ENCODE results near the gene YY1.
"Not testable (repeated sequence)": the region's sequence is repeated elsewhere in the genome, so short reads cannot be mapped to it uniquely, and the experiment has no call there.

Gene YY1

DNA sequence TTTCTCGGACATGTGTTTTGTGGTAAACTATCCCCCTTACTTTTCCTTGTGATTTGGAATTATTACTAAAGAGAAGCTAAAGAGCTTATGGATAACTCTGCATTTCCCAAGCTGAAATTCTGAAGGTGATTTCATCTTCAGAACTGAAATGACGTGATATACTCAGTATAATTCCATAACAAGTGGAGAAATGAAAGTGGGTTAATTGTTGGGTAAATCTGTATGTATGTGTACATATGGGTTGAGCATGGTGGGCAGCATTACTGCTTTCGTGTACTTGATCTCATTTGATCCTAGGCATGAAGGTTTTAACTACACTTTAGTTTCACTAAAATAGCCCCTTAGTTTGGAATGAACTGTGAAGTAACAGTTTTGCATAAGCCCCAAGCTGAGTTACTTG is 4.1 kb downstream of the YY1 start:
- DNase-seq (ENCODE audit: low spot score): no peak

DNA sequence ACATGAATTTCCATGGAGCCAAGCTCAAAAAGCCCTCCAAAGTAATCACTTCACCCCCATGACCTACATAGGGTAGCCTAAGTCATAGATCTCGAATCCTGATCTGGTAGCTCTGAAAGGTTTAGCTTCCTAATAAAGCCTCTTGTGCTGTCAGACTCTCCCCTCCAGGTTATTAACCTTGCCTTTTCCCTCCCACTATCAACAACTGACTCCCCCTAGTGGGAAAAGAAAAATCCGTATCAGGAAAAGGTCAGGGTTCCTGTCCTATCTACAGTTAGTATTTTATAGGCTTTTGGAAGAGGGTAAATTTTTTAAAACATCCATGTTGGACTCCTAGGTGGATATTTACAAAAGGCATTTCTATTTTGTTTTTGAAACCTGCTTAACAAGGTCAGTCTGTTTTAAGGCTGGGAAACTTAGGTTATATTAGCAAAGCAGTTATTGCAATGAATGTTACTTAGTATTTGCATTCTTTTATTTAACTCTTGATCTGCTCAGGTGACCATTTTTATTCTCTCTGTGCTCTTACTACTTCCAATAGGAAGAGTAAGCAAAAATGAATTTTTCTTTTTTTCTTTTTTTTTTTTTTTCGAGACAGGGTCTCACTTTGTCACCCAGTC is 8.0 kb downstream of the YY1 start:
- peak; percentile 45 for DNase-seq (ENCODE audit: low spot score)

DNA sequence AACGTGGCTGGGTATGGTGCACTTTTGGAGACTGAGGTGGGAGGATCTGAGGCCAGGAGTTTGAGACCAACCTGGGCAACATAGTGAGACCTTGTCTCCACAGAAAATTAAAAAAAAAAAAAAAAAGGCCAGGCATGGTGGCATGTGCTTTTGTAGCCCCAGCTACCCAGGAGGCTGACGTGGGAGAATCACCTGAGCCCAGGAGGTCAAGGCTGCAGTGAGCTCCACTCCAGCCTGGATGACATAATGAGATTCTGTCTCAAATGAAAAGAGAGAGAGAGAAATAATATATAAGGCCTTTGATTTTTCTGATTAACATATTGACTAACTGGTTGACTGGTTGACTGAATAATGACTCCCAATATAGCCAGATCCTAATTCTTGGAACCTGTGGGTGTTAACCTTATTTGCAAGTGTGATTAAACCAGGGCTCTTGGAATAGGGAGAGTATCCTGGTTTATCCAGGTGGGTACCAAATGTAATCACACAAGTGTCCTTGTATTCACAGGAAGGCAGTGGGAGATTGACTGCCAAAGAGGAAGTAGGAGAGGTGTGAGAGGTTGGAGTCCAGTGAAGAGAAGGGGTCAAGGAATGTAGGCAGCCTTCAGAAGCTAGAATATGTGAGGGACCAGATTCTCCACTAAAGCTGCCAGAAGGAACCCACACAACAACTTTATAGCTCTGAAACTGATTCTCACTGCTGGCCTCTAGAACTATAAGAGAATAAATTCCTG is 12.0 kb downstream of the YY1 start:
- DNase-seq (ENCODE audit: low spot score): no peak

DNA sequence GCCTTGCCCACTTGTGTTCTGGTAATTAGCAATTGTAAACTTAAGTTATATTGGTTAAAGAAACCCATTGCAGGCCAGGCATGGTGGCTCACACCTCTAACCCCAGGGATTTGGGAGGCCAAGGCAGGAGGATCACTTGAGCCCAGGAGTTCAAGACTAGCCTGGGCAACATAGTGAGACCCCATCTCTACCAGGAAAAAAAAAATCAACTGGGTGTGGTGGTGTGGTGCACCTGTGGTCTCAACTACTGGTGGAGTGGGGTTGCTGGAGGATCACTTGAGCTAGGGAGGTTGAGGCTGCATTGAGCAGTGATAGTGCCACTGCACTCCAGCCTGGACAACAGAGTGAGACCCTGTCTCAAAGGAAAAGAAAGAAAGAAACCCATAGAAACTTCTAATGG is 13.7 kb downstream of the YY1 start:
- no peak for DNase-seq (ENCODE audit: low spot score)

DNA sequence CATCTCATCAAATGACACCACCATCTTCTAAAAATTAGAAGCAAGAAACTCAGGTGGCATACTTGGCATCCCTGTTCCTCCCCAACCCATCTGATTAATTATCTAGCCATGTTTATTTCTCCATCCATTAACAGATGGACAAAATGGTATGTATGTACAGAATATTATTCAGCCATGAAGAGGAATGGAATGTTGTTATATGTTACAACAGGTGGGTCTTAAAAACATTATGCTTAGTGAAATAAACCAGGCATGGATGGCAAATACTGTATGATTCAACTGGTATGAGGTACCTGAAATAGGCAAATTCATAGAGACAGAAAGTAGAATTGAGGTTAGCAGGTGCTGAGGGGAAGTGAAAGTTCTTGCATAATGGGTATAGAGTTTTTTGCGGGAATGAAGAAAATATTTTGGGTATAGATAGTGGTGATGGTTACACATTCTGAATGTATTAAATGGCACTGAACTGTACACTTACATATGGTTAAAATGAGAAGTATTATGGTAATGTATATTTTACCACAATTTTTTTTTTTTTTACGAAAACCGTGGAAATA is 17.5 kb downstream of the YY1 start:
- no peak for DNase-seq (ENCODE audit: low spot score)

DNA sequence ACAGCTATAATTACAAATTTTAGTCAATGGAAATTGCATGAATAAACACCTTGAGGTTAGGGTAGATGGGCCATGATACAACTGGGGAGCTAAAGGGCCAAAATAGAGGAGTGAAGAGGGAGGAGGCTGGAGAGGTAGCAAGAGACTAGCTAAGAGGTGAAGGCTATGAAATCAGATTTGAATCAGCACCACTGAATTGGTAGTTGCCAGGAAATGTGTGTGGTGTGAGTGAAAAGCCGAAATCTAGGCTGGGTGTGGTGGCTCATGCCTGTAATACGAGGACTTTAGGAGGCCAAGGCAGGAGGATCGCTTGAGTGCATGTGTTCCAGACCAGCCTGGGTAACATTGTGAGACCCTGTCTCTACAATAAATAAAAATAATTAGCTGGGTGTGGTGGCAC is 22.7 kb downstream of the YY1 start:
- no peak for DNase-seq (ENCODE audit: low spot score)

DNA sequence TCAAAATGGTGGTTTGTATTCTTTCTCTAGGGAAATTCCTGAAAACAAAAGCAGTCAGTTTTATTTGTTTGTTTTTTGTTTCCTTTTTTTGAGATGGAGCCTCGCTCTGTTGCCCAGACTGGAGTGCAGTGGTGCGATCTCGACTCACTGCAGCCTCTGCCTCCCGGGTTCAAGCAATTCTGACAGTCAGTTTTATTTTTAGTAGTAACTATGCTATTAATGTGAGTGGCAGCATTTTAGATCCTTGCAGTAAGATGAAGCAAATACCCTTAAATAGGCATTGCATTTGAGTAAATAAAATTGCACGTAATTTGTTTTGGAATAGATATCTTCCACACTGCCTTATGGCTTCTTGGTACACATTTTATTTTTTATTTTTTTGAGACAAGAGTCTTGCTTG is 23.6 kb downstream of the YY1 start:
- no peak for DNase-seq (ENCODE audit: low spot score)

DNA sequence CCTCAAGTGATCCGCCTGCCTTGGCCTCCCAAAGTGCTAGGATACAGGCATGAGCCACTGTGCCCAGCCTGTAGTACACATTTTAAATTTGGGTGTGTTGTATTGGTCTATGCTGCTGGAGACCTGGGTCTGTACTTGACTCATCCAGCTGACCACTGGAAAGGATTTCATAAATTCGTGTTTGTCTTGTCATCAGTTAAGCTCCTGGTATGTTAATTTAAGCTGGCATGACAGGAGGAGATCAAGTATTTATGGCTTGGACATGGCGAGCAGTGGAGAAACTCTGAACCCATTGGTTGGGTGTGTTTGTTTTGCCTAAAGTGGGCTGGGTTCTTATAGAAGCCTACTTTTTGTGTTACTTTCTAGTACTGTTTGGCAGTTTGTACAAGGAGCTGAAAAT is 24.2 kb downstream of the YY1 start:
- DNase-seq (ENCODE audit: low spot score): peak; percentile 23

DNA sequence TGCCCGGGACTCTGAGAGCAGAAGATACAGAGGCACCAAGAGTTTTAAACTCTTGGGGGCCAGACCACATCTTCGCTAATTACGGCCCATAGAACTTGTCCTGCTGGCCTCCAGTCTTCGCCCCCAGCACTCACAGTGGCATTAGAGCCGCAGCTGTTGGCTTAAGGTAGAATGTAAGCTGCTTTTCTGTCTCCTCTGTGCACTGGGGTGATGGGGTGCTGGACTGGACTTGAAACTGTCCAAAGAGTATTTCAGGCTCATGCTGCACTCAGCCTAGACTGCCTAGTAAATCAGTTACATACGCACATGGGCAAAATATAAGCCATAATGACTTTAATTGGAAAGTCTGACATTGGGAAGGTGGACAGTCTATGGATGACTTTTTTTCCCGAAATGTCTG is 29.0 kb downstream of the YY1 start:
- DNase-seq (ENCODE audit: low spot score): no peak

DNA sequence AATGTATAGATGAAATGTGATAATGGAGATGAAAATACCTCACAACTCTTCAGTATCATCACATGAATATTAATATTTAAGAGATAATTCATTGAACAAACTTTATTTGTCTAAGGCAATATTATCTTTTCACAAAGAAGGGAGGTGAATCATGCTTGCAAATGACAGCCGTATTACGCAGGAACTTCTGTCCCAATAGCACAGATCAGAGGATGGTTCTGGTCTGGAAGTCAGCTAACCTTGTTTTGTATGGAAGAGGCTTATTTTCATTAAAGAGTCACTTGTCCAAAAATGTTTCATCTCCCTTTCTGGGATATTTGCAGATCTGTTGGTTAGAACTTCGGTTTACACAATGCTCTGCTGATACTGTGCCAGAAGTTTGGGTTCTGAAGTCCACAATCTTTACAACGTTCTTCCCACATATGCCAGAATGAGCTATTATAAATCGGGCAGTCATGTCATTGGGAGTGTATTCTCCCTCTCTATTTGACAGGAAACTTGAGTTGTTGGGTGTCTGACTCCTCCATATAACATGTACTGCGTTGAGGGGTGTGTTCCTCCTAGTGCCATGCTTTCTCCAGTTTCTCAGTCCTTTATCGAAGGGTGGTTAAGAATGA is 29.8 kb downstream of the YY1 start:
- DNase-seq (ENCODE audit: low spot score): no peak

DNA sequence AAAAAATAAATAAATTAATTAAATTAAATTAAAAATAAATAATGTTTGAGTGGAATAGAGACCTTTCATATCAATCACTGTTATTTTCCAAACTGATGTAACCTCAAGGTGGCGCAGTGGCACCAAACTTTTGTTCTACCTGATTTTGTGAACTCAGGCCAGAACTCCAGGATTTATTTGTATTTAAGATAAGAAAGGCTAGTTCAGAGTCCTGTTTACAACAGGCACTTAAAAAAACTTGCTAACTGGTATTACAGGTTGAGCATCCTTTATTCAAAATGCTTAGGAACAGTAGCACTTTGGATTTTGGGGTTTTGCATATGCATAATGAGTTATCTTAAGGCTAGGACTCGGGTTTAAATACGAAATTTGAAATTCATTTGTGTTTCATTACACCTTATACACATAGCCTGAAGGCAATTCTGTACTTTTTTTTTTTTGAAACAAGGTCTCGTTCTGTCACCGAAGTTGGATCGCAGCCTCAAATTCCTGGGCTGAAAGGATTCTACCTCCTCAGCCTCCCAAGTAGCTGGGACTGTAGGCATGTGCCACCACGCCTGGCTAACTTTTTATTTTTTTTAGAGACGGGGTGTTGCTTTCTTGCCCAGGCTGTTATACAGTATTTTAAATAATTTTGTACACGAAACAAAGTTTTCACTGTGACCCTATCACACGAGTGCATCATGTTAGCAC is 32.4 kb downstream of the YY1 start:
- no peak for DNase-seq (ENCODE audit: low spot score)

DNA sequence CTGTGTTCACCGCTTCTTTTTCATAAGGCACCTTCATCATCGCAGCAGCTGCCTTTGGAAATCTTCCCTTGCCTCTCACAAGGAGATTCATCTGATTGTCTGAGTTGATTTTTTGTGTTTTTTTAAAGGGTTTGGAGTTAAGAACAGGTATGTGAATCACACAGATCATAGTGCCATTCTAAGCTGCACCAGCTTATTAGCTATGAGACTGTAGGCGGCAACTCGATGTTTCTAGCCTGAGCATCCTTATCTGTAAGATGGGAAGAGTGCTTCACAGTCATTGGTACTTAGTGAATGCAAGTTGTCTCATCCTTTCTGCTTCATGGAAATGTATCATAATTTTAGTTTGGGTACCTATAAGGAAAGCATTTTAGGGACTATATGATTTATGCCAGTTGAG is 35.3 kb downstream of the YY1 start:
- DNase-seq (ENCODE audit: low spot score): no peak

DNA sequence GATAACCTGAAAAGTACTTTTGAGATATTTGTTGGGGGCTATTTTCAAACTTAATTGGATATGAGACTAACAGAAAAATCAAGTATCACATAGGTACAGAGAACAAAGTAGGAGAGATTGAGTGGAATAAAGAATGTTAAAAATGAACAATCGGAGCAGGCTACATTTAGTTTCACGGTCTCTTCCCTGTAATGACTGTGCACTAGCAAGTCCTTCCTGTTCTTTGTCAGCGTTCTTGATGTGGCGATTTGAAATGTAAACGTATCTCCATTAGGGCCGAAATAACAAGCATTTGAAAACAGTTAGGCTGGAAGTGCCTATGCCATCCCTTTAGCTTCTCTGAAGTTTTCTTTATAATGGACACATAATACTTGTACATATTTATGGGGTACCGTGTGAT is 36.3 kb downstream of the YY1 start:
- no peak for DNase-seq (ENCODE audit: low spot score)

DNA sequence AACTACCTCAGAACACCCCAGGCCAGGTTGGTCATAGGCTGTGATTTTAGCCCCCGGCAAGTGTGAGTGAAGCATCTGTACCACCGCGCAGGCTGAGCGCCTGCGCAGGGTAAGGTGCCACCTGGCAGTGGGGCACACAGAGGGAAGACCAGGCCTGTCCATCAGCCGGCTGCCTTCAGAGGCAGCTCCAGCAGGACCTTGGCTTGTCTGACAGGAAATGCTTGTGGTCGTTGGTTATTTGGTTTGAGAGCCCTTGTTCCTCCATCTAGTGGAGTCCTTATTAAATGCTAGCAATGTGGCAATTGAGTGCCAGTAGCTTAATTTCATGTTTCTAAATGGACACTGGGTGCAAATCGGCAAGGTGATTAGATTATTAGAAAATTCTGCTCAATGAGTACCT is 39.8 kb downstream of the YY1 start:
- peak; percentile 84 for DNase-seq (ENCODE audit: low spot score)

DNA sequence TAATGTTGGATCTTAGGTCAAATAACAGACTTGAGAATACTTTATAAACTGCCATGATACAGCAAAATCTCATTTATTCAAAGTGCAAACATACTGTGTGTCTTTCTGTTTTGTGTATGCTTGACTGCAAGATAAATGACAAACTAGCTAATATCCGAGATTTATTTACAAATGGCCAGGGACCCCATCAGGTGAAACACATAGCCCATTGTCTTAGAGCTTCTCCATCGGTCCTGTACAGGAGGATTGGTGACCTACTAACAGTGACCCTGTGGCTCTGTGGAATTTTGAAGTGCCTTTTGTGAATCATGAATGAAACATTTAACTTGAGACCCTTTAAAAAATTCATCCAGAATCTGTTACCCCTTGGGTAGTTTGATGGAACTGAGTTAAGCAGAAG is 40.2 kb downstream of the YY1 start:
- no peak for DNase-seq (ENCODE audit: low spot score)

DNA sequence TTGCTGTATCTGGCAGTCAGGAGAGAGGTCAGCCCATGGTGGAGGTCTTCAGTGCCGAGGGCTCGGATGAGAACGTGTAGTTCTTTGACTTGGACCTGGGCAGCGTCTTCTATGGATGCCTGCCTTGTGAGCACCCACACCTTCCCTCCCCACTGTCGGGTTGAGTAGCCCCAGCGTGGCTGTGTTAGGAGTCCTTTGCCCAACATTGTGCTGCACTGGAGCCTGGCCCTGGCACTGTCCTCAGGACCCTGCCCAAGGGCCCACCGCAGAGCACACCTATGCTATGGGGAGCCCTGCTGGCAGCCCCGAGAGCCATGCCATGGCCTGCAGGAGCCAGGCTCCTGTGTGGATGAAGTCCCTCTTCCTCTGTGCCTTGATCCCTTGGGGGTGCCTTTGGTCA is 40.6 kb downstream of the YY1 start:
- no peak for DNase-seq (ENCODE audit: low spot score)

DNA sequence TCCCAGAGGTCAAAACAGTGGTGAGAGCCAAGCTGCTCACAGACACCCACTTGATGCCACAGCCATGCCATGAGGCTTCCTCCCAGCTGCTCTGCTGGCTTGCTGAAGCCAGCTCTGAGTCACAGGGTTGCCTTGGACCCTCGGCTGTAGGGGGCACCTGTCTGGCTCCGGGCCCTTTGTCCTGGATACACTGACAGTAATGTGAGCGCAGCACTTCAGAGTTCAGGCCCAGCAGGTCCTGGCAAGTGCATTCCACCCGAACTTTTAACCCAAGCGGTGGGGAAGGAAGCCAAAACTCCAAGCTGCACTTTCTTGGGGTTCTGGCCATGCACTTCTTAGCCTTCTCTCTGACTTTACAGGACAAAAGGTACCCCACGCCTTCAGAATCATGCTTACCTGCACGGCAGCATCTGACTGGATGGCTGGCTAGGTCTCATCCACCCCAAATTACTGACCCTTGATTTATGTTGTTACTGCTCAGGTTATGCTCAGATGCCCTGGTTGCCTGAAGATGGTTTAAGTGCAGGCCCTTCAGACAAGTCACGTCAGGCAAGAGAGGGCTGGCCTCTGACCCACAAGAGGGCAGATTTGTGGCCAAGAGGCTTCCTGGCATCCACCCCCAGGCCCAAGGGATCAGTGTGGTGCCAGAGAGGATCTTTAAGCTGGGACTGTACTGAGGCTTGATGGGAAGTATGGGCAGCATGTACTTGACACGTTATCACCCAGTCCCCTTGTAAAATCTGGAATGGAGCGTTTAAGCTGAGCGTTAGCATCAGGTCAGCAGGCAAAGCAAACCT is 42.5 kb downstream of the YY1 start:
- DNase-seq (ENCODE audit: low spot score): no peak

DNA sequence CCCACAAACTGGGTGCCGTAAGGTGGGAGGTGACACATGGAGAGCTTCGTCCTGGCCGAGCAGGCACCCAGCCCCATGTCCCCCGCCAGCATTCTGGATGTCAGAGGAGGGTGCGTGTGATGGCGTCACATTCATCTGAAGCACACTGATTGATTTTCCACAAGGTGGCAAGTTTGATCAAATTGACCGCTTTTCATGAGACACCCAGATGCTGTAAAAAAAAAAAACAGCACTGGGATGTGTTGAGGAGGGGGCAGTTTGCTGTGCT is 43.1 kb downstream of the YY1 start:
- no peak for DNase-seq (ENCODE audit: low spot score)

DNA sequence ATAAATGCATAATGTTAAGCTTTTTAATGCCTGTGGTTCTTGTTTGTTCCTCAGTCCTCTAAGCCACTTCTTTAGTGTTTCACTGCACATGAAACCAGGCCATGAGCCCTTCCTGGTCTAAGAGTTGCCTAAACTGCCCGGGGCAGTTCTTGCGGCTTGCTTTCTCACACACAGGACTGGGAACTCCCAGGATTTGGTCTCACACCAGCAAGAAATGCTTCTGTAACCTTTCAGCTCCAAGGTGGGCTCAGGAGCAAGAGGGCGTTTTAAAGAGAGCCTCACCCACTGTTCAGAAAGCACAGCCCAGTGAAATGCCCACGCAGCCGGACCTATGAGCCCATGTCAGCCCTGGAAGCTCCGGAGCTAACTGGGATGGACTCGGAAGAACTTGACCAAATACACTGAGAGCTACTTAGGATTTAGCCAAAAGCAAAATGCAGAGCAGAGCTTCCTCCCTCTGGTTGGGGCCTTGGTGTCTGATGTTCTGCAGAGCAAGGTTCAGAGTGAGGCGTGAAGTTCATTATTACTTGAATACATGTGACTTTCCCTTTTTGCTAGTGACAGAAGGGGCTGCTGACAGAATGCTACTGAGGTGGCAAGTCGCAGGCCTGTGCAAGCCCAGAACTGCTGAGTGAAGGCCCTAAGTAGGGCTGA is 43.9 kb downstream of the YY1 start:
- no peak for DNase-seq (ENCODE audit: low spot score)

DNA sequence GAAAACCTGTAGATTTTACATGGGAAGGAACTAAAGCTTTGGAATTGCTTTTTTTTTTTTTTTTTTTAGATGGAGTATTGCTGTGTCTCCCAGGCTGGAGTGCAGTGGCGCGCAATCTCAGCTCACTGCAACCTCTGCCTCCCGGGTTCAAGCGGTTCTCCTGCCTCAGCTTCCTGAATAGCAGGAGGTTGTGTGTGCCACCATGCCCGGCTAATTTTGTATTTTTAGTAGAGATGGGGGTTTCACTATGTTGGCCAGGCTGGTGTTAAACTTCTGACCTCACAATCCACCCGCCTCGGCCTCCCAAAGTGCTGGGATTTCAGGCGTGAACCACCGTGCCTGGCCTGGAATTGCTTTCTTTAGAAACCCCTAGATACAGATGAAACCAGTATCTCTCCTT is 44.5 kb downstream of the YY1 start:
- not testable (repeated sequence) for DNase-seq (ENCODE audit: low spot score)

DNA sequence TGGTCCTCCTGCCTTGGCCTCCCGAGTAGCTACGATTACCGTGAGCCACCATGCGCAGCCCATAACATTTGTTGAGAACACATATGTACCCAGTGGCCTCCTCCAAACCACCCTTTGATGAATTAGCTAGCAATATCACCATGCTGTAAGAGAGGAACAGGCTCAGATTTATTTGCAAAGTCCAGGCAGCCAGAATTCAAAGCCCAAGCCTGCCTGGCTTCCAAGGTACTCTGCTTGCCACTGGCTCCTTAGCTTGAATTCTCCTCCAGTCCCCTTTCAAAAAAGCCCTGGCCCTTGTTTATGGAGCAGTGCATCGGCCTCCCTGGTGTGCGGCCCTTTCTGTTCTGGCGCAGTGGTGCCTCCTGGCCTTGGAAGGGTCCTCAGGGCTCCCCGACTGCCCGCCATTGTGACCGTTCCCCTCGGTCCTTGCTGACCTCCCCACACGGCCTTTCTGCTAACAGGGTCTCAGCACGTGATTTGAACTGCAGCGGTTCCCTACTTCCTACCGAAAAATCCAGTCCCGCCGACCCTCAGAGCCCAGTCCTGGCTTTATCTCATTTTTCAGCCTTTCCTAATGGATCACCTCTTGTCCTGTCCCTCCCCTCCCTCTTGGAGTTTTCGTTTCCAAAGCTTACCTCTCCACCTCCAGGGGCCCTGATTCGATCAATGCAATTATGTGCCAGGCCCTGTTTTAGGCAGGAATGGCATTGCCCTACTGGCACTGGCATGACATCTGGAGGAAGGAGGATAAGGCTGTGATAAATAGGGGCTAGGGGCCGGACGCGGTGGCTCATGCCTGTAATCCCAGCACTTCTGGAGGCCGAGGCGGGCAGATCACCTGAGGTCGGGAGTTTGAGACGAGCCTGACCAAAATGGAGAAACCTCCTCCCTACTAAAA is 45.3 kb downstream of the YY1 start:
- DNase-seq (ENCODE audit: low spot score): no peak

All from AG20443 (cell line).